Renal cortex interstitium (tissue), 11 donors: ENCODE data around the gene CYP27B1. TPM values are rescaled to one million over a fixed set of nuclear protein-coding genes. Genes with fewer than 3 reads are reported as not detected.
"Not testable (repeated sequence)": the region's sequence is repeated elsewhere in the genome, so short reads cannot be mapped to it uniquely, and the experiment has no call there.

Experiments used
- DNase-seq, 11 donors: peaks; one replicate each; pipeline ENCODE4 v3.0.0-alpha.2; 2013; ENCODE audit warnings: low read depth in 9 of 11, low spot score in 4 of 11; ENCODE audit errors: extremely low read depth in 1 of 11
- polyA plus RNA-seq, 3 donors: library from polyadenylated mRNA; unstranded; fragments of 120-200 nt; gene quantifications; one replicate each; pipeline ENCODE4 v1.2.1, GENCODE V29; 2013; ENCODE audit not compliant: insufficient read length in 3 of 3

The CYP27B1 gene
- polyA plus RNA-seq, 3 donors: 0.96 to 1.5 (median 1.2) TPM

DNA sequence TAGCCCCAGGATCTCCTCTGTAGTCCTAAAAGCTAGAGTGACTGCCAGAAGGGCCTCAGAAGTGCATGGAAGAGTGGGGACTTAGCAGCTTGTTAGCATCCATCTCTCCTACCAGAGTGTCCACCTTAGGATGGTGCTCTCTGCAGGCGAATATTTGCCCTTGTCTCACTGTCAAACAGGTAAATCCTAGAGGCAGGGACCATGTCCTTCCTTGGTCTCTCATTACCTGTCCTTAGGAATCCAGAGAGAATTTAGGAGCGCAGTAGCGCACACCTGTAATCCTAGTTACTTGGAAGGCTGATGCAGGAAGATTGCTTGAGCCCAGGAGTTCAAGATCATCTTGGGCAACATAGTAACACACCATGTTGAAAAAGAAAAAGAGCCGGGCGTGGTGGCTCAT lies 49.7 kb downstream of the CYP27B1 start:
- DNase-seq: no peak

DNA sequence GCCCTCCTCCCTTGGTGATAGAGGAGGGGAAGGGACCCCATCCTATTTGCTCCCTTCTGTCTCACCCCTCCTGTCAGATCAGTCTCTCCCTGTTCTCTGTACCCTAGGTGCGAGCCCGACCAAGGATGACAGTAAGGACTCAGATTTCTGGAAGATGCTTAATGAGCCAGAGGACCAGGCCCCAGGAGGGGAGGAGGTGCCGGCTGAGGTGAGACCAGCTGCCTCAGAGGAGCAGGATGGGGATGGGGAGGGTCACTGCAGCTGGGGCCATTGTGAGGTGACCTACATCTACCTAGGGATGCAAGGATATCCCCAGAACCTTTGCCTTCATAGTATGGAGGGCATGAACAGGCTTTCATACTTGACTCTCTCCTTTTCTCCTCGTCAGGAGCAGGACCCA lies 50.6 kb downstream of the CYP27B1 start:
- DNase-seq: no peak

DNA sequence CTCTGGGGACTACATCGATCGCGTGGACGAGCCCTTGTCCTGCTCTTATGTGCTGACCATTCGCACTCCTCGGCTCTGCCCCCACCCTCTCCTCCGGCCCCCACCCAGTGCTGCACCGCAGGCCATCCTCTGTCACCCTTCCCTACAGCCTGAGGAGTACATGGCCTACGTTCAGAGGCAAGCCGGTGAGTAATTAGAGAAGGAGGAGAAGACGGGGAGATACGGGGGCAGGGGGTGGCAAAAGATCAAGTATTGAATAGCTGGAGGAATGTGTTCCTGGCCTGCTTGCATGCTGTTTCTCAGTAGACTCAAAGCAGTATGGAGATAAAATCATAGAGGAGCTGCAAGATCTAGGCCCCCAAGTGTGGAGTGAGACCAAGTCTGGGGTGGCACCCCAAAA lies 51.1 kb downstream of the CYP27B1 start:
- DNase-seq: no peak

DNA sequence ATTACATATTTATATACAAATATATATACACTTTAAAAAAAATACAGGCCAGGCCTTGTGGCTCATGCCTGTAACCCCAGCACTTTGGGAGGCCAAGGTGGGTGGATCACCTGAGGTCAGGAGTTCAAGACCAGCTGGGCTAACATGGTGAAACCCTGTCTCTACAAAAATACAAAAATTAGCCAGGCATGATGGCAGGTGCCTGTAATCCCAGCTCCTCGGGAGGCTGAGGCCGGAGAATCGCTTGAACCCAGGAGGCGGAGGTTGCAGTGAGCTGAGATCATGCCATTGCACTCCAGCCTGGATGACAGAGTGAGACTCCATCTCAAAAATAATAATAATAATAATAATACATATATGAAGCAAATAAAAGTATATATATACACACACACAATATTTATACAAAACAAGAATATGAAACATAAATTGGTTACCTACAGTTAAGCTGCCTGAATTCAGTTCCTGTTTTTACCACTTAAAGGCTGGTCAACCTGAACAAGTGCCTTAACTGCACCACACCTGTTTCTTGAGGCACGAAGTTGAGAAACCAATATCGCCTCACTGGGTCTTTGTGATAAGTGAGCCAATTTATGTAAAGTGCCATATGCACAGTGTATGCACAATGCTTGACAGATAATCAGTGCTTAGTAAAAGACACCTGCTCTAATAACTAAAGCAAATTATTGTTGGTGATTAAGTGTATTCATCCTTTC lies 51.7 kb downstream of the CYP27B1 start:
- DNase-seq: not testable (repeated sequence)

DNA sequence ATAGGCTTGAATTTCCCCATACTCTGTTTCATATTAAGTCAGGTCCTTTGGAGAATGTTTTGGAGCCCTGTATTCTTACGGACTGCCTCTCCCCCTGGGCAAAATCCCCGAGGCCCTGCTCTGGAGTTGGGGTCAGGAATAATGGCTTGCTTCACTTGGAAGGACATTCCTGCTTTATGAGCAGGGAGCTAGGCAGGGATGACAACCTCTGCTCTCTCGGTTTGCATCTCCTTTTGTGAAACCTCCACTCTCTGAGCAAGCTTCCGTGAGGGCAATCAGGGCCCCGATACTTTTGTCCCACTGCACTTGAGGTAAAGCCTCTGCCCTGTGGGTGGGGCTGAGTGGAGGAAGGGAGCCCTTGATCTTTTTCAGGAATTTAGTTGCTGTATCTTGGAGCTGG lies 53.7 kb downstream of the CYP27B1 start:
- DNase-seq: no peak

DNA sequence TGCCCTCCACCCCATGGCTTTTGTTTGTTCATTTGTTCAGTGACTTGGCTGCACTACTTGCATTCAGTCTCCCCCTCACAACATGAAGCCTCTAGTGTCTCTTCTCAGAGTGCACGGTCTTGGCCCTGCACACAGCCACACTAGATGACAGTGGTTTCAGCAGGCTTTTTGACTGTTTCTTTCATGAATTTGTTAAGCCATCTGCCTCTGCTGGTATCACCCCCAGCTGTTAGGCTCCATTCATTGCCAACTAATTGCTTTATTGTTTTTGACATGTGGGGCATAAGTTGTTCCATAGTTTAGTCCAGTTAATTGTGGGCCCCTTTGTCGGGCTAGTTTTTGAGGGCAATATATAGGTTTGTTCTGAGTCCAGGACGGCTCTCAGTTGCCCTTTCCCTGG lies 54.2 kb downstream of the CYP27B1 start:
- DNase-seq: no peak

Other genes with a start within 250 kb of the CYP27B1 start
- 10 to 100 TPM; 28.4 to 36.2 (median 31.4) TPM for gene DDIT3, start 246.6 kb downstream of the CYP27B1 start, polyA plus RNA-seq
- gene MBD6, start 244.3 kb downstream of the CYP27B1 start, polyA plus RNA-seq: 100 to 1,000 TPM in 1 of 3 donors, 10 to 100 TPM in 2; 52.7 to 108 (median 65.9) TPM
- gene DCTN2, start 219.9 kb downstream of the CYP27B1 start, polyA plus RNA-seq: 100 to 1,000 TPM; 160 to 172 (median 172) TPM
- under 1 TPM; 0.50 to 0.88 (median 0.76) TPM for gene KIF5A, start 217.0 kb downstream of the CYP27B1 start, polyA plus RNA-seq
- gene PIP4K2C, start 175.9 kb downstream of the CYP27B1 start, polyA plus RNA-seq: 10 to 100 TPM; 36.5 to 42.1 (median 40.0) TPM
- 10 to 100 TPM; 54.5 to 74.5 (median 63.9) TPM for gene DTX3, start 162.3 kb downstream of the CYP27B1 start, polyA plus RNA-seq
- 10 to 100 TPM; 29.8 to 37.5 (median 36.4) TPM for gene ARHGEF25, start 155.6 kb downstream of the CYP27B1 start, polyA plus RNA-seq
- gene B4GALNT1, start 133.9 kb downstream of the CYP27B1 start, polyA plus RNA-seq: 1 to 10 TPM in 1 of 3 donors, under 1 TPM in 2; 0.84 to 1.3 (median 0.97) TPM
- 100 to 1,000 TPM; 197 to 215 (median 204) TPM for gene OS9, start 72.9 kb downstream of the CYP27B1 start, polyA plus RNA-seq
- 1 to 10 TPM in 2 of 3 donors, under 1 TPM in 1; 0.89 to 1.9 (median 1.1) TPM for gene AGAP2, start 28.3 kb downstream of the CYP27B1 start, polyA plus RNA-seq
- 100 to 1,000 TPM in 1 of 3 donors, 10 to 100 TPM in 2; 86.7 to 113 (median 99.9) TPM for gene TSPAN31, start 22.0 kb downstream of the CYP27B1 start, polyA plus RNA-seq
- gene CDK4, start 14.8 kb downstream of the CYP27B1 start, polyA plus RNA-seq: 100 to 1,000 TPM; 218 to 260 (median 221) TPM
- gene MARCHF9, start 12.0 kb downstream of the CYP27B1 start, polyA plus RNA-seq: 10 to 100 TPM; 16.6 to 24.8 (median 17.6) TPM
- 10 to 100 TPM; 28.6 to 31.8 (median 31.5) TPM for gene METTL1, start 5.0 kb upstream of the CYP27B1 start, polyA plus RNA-seq
- 10 to 100 TPM; 11.6 to 13.3 (median 12.1) TPM for gene EEF1AKMT3, start 5.5 kb upstream of the CYP27B1 start, polyA plus RNA-seq
- gene TSFM, start 15.7 kb upstream of the CYP27B1 start, polyA plus RNA-seq: 10 to 100 TPM; 40.5 to 43.2 (median 40.6) TPM
- gene AVIL, start 51.7 kb upstream of the CYP27B1 start, polyA plus RNA-seq: 10 to 100 TPM; 11.1 to 14.7 (median 11.1) TPM
- gene CTDSP2, start 79.7 kb upstream of the CYP27B1 start, polyA plus RNA-seq: 100 to 1,000 TPM; 237 to 273 (median 260) TPM
- 10 to 100 TPM in 2 of 3 donors, 1 to 10 TPM in 1; 10.0 to 11.7 (median 11.4) TPM for gene ATP23, start 174.5 kb upstream of the CYP27B1 start, polyA plus RNA-seq